Thyroid gland (tissue), 4 donors: ENCODE data around the gene TYROBP. TPM values are rescaled to one million over a fixed set of nuclear protein-coding genes. Genes with fewer than 3 reads are reported as not detected.
"Not testable (repeated sequence)": the region's sequence is repeated elsewhere in the genome, so short reads cannot be mapped to it uniquely, and the experiment has no call there.

ENCODE experiments used
- DNase-seq, 2 donors: peaks; one replicate each; pipeline ENCODE4 v3.0.0-alpha.2; 2019
- H3K27ac ChIP-seq, 3 donors: fragments of 200-600 bp; sonication (generic); 1 replicate in 2 of 3; 2 replicates in 1 of 3; pipeline ENCODE4 v1.5.1; 2016 to 2019; ENCODE audit warnings: mild to moderate bottlenecking in 1 of 3, moderate library complexity in 1 of 3
- H3K27me3 ChIP-seq: fragments of 200-600 bp; sonication (generic); one replicate; pipeline ENCODE4 v1.5.1; 2019
- H3K36me3 ChIP-seq, 2 donors: fragments of 200-600 bp; sonication (generic); one replicate each; pipeline ENCODE4 v1.5.1; 2016 to 2019
- H3K4me1 ChIP-seq, 2 donors: fragments of 200-600 bp; sonication (generic); one replicate each; pipeline ENCODE4 v1.5.1; 2017 to 2019
- H3K4me3 ChIP-seq, 3 donors: fragments of 200-600 bp; sonication (generic); replicated peaks in 1 of 3; 1 replicate in 2 of 3; 2 replicates in 1 of 3; pipeline ENCODE4 v1.5.1; 2016; ENCODE audit warnings: mild to moderate bottlenecking in 1 of 3
- H3K9me3 ChIP-seq: fragments of 200-600 bp; sonication (generic); one replicate; pipeline ENCODE4 v1.5.1; 2017
- POLR2A ChIP-seq, 2 donors: fragments of 450-650 bp; IDR thresholded peaks; one replicate each; pipeline ENCODE4 v1.6.1; 2017; ENCODE audit warnings: antibody characterized with exemption in 2 of 2, mild to moderate bottlenecking in 2 of 2, moderate library complexity in 1 of 2
- WGBS, 2 donors: methylation state at CpG; one replicate each; pipeline ENCODE4 v1.1.5; 2017; 5-methylcytosine and 5-hydroxymethylcytosine counted together
- intact Hi-C: fragments of 100-400 bp; cut with DNase I; formaldehyde crosslinking; loops from one replicate; pipeline ENCODE4 v1.15.1; 2023
- total RNA-seq, 4 donors: library from RNA; depleted of rRNA; stranded (reverse); fragments of >200 nt; gene quantifications; one replicate each; pipeline ENCODE4 v1.2.3, GENCODE V29; 2016
- TF ChIP-seq, protein P1 (sequence below), 6 experiments: fragments of 200-600 bp in 3 of 6; fragments of 450-650 bp in 3 of 6; sonication (generic) in 3 of 6; IDR thresholded peaks; one replicate each; pipeline ENCODE4 v1.5.1; 2016 to 2019; ENCODE audit warnings: antibody characterized with exemption in 6 of 6, mild to moderate bottlenecking in 2 of 6, inconsistent platforms in 1 of 6, moderate library complexity in 1 of 6

The TYROBP gene
- 10 to 100 TPM; 10.1 to 80.4 (median 27.5) TPM for total RNA-seq

DNA sequence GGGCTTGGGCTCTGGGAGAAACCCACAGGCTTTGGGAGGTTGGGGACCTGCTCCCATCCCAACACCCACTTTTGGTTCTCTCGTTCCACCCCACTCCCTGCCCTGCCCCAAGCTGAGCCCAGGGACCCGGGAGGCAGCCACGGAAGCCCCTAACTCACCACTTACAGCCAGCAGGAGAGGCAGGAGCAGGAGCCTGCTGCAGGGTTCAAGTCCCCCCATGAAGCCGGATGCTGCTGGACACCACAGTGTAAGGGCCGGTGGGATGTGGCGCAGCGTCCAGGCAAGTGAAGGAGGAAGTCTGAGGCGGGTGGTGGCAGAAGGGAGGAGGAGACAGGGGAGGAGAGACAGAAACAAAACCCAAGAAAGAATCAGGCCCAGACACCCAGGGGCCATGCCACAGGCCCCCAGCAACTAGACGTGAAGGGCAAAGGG lies at the start of gene TYROBP:
Gene TYROBP, minus strand, starts transcription at position 286 of the 432 bp plus-strand sequence. Its CDS starts 67 bp downstream, at position 219.
- Histone ChIP-seq H3K9me3 (no peaks in the 10 kb centered on the region), H3K36me3 (no peaks in the 10 kb centered on the region), H3K4me1 (peaks cover 0 to 30% of the 10 kb centered on the region in 2 donors), H3K27me3 (no peaks in the 10 kb centered on the region), H3K4me3 (no peak within 1 kb of the TSS), H3K27ac (peak within 1 kb of the TSS in 2 of 3 donors; percentile 56 to 70)
- no peak for DNase-seq
- TF ChIP-seq POLR2A (IDR thresholded peaks at IDR 0.05) = no peak
- TF ChIP-seq, protein P1, sequence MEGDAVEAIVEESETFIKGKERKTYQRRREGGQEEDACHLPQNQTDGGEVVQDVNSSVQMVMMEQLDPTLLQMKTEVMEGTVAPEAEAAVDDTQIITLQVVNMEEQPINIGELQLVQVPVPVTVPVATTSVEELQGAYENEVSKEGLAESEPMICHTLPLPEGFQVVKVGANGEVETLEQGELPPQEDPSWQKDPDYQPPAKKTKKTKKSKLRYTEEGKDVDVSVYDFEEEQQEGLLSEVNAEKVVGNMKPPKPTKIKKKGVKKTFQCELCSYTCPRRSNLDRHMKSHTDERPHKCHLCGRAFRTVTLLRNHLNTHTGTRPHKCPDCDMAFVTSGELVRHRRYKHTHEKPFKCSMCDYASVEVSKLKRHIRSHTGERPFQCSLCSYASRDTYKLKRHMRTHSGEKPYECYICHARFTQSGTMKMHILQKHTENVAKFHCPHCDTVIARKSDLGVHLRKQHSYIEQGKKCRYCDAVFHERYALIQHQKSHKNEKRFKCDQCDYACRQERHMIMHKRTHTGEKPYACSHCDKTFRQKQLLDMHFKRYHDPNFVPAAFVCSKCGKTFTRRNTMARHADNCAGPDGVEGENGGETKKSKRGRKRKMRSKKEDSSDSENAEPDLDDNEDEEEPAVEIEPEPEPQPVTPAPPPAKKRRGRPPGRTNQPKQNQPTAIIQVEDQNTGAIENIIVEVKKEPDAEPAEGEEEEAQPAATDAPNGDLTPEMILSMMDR (IDR thresholded peaks at IDR 0.05) = no peak
- intact Hi-C loops = no loop called here
- WGBS, 2 donors = 70 to 87% methylated on average over 9 of the region's 9 CpGs

DNA sequence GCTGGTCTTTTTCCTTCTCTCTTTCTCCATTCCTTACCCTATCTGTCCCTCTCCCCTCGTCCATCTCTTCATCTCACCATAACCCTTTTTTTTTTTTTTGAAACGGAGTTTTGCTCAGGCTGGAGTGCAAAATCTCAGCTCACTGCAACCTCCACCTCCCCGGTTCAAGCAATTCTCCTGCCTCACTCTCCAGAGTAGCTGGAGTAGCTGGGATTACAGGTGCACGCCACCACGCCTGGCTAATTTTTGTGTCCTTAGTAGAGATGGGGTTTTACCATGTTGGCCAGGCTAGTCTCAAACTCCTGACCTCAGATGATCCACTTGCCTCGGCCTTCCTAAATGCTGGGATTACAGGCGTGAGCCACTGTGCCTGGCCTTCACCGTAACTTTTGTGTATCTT lies 49.3 kb upstream of the TYROBP start:
- H3K4me3 ChIP-seq, H3K36me3 ChIP-seq, H3K27me3 ChIP-seq, DNase-seq, H3K9me3 ChIP-seq, H3K27ac ChIP-seq, intact Hi-C loops, H3K4me1 ChIP-seq: not testable (repeated sequence)
- 72 to 74% methylated on average over 8 of the region's 8 CpGs for WGBS, 2 donors

DNA sequence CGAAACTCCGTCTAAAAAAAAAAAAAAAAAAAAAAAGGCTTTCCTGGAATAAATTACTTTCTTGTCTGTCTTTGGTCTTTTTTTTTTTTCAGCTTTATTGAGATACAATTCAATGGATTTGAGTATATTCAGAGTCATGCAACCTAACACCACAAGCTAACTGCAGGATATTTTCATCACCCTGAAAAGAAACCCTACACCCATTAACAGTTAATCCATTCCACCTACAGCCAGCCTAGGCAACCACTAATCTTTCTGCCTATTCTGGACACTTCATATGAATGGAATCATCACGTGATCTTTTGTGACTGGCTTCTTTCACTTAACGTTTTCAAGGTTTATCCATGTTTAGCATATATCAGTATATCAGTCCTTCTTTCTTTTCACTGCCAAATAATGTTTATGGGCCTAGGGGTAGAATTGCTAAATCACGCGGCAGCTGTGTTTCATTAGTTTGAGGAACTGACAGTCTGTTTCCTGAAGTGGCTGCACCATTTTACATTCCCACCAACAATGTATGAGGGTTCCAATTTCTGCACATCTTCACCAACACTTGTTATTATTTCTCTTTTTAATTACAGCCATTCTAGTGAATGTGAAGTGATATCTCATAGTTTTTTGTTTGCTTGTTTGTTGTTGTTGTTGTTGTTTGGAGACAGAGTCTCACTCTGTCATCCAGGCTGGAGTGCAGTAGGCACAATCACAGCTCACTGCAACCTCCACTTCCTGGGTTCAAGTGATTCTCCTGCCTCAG lies 48.0 kb upstream of the TYROBP start:
- peaks cover 0 to 9% of the 10 kb centered on the region in 2 donors for H3K4me1 ChIP-seq
- TF ChIP-seq POLR2A (IDR thresholded peaks at IDR 0.05) = no peak
- TF ChIP-seq, protein P1 (IDR thresholded peaks at IDR 0.05) = no peak
- no peak for DNase-seq
- H3K4me3 ChIP-seq = no peak overlapping the region
- no peak overlapping the region for H3K27ac ChIP-seq
- no peaks in the 10 kb centered on the region for H3K9me3 ChIP-seq
- H3K36me3 ChIP-seq = no peaks in the 10 kb centered on the region
- intact Hi-C loops = no loop called here
- peaks cover 7% of the 10 kb centered on the region for H3K27me3 ChIP-seq
- 76 to 80% methylated on average over 6 of the region's 6 CpGs for WGBS, 2 donors

DNA sequence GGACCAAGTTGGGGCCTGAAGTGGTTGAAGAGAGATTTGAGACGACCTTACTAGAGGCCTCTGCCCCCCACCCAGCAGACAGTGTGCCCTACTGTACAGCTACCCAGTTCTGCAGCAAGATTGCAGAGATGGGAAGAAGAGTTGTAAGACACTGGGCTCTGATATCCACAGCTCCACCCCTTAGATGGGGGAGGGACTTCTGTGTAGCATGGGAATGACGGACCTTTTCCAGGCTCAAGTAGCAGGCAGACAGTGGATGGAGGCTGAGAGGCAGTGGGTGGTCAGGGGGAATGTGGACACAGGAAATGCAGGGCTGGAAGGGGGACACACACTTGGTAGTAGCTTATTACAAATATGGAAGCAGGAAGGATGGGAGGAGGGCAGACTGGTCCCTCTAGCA lies 41.0 kb upstream of the TYROBP start:
- Histone ChIP-seq H3K36me3 (peaks cover 0 to 4% of the 10 kb centered on the region in 2 donors), H3K27ac (no peak overlapping the region), H3K27me3 (no peaks in the 10 kb centered on the region), H3K4me1 (no peaks in the 10 kb centered on the region), H3K9me3 (no peaks in the 10 kb centered on the region), H3K4me3 (no peak overlapping the region)
- no peak for DNase-seq
- WGBS, 2 donors = 9 to 19% methylated on average over 2 of the region's 2 CpGs
- intact Hi-C loops = no loop called here
- TF ChIP-seq POLR2A (IDR thresholded peaks at IDR 0.05) = no peak
- TF ChIP-seq, protein P1 (IDR thresholded peaks at IDR 0.05) = no peak

DNA sequence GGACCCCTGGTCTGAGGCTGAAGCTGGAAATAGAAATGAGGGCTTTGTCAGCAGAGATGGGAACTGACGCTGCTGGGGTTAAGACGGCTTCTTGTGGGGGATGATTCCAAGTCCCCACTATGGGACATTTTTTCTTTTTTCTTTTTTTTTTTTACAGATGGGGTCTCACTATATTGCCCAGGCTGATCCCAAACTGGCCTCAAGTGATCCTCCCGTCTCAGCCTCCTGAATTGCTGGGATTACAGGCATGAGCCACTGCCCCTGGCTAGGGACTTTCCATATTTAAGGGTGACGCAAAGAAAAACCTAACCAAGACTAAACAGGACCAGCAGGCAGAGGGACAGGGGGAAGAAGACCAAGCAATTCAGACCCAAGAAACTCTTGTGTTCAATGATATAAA lies 38.1 kb upstream of the TYROBP start:
- H3K4me1 ChIP-seq = no peaks in the 10 kb centered on the region
- no peak overlapping the region for H3K4me3 ChIP-seq
- H3K36me3 ChIP-seq = peaks cover 5 to 6% of the 10 kb centered on the region in 2 donors
- intact Hi-C loops = no loop called here
- H3K9me3 ChIP-seq = no peaks in the 10 kb centered on the region
- no peaks in the 10 kb centered on the region for H3K27me3 ChIP-seq
- no peak overlapping the region for H3K27ac ChIP-seq
- WGBS, 2 donors = 89 to 99% methylated on average over 4 of the region's 4 CpGs
- DNase-seq = no peak
- TF ChIP-seq, protein P1 (IDR thresholded peaks at IDR 0.05) = no peak
- no peak for TF ChIP-seq POLR2A (IDR thresholded peaks at IDR 0.05)
